HUES48 (cell line): ENCODE measurements around the gene TET2.

ENCODE experiments used
- H3K27ac ChIP-seq: one replicate; pipeline ENCODE4 v1.7.0; 2013; ENCODE audit warnings: low read depth, low read length, inconsistent platforms
- H3K27me3 ChIP-seq: 2 replicates; pipeline ENCODE4 v1.6.1; 2013; ENCODE audit warnings: mild to moderate bottlenecking, low read length; ENCODE audit not compliant: control insufficient read depth, insufficient read depth
- H3K36me3 ChIP-seq: 2 replicates; pipeline ENCODE4 v1.6.1; 2013; ENCODE audit warnings: low read length; ENCODE audit not compliant: control insufficient read depth, insufficient read depth
- H3K4me1 ChIP-seq: 2 replicates; pipeline ENCODE4 v1.6.1; 2013; ENCODE audit warnings: mild to moderate bottlenecking, low read length; ENCODE audit not compliant: control insufficient read depth, insufficient read depth
- H3K4me3 ChIP-seq: 2 replicates; pipeline ENCODE4 v1.5.1; 2013; ENCODE audit warnings: mild to moderate bottlenecking, low read depth, low read length
- H3K9ac ChIP-seq: 2 replicates; pipeline ENCODE4 v1.6.1; 2013; ENCODE audit warnings: mild to moderate bottlenecking, low read depth, low read length, moderate library complexity
- H3K9me3 ChIP-seq: 2 replicates; pipeline ENCODE4 v1.6.1; 2013; ENCODE audit warnings: low read length; ENCODE audit not compliant: control insufficient read depth, insufficient read depth

TET2 gene

DNA sequence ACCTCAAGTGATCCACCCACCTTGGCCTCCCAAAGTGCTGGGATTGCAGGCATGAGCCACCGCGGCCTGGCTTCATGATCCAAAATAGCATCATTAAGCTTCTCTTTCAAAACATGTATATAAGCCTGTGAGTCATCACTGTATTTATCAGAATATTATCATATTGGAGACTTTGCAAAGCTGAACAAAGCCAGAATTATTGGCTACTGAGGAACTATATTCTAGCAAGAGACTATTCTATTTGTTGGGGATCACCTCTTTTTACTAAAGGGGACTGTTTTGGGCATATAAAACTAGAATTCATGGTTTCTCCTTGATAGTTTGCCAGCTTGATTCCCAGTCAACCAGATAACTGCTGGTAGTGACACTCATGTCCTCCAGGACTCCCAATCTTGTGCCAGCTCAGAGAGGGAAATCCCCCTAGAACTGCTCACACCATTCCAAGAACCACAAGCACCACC lies 40.1 kb downstream of the TET2 start:
- Histone ChIP-seq H3K9me3 (no peaks in the 10 kb centered on the region), H3K27ac (no peak overlapping the region), H3K4me3 (no peak overlapping the region), H3K27me3 (no peaks in the 10 kb centered on the region), H3K36me3 (no peaks in the 10 kb centered on the region), H3K4me1 (peaks cover 4% of the 10 kb centered on the region; the same call in 1 of the 2 replicates), H3K9ac (no peak overlapping the region)

DNA sequence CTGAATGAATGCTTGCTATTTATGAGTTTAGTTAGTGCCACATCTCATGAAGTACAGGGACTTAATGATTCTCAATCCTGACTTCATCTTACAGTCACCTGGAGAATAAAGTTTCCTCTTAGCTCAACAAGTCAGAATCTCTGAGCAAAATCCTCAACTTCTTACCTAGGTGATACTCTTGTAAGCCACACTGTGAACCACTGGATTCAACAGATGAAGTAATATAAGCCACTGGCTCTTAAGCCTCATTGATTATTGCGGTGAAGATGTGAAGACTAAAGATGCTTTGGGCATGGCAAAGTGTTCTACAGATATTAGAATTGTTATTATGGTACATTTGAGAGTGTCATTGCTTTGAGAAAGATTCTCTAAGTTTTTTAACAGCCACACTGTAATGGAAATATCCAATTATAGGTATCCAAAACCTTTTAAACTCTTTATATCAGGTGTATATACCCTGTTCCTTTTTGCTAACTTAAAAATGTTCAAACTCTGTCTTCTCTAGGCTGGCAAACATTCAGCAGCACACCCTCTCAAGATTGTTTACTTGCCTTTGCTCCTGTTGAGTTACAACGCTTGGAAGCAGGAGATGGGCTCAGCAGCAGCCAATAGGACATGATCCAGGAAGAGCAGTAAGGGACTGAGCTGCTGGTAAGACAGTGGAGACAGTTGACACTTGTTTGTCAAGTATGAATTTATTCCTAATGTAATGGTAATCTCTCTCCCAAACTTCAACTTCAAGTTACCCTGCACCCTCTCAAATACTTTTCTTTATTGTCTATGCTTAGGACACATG lies 43.4 kb downstream of the TET2 start:
- no peaks in the 10 kb centered on the region for H3K27me3 ChIP-seq
- no peak overlapping the region for H3K4me3 ChIP-seq
- no peaks in the 10 kb centered on the region for H3K36me3 ChIP-seq
- H3K27ac ChIP-seq, result no peak overlapping the region
- no peak overlapping the region for H3K9ac ChIP-seq
- H3K4me1 ChIP-seq, result peaks cover 9% of the 10 kb centered on the region; the same call in 1 of the 2 replicates
- no peaks in the 10 kb centered on the region for H3K9me3 ChIP-seq

GRCh38 chr4:105191621-105192210 lies 45.0 kb downstream of the TET2 start:
- Histone ChIP-seq H3K27me3 (no peaks in the 10 kb centered on the region), H3K4me1 (peaks cover 11% of the 10 kb centered on the region; the same call in 1 of the 2 replicates), H3K9ac (no peak overlapping the region), H3K4me3 (no peak overlapping the region), H3K27ac (no peak overlapping the region), H3K36me3 (no peaks in the 10 kb centered on the region), H3K9me3 (no peaks in the 10 kb centered on the region)

DNA sequence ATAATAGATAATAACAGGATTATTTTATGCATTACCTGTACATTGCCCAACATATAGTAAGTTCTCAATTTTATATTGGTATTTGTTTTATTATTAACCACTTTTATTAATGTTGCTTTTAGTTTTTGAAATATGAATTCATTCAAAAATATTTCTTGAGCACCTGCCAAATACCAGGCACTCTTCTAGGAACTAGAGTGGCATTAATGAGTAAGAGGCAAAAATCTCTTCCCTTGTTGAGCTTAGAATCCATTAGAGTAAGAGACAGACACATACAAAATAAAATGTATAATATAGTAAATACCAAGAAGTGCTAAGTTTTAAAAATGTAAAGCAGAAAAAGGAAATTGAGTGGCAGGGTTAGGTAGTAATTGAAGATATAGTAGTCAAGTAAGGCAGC lies 45.8 kb downstream of the TET2 start:
- peaks cover 11% of the 10 kb centered on the region; the same call in 1 of the 2 replicates for H3K4me1 ChIP-seq
- H3K27ac ChIP-seq, result no peak overlapping the region
- H3K36me3 ChIP-seq, result no peaks in the 10 kb centered on the region
- no peaks in the 10 kb centered on the region for H3K9me3 ChIP-seq
- H3K4me3 ChIP-seq, result no peak overlapping the region
- H3K27me3 ChIP-seq, result no peaks in the 10 kb centered on the region
- no peak overlapping the region for H3K9ac ChIP-seq

GRCh38 chr4:105192910-105193309 lies 46.2 kb downstream of the TET2 start:
- H3K4me3 ChIP-seq, result no peak overlapping the region
- H3K4me1 ChIP-seq, result peaks cover 11% of the 10 kb centered on the region; the same call in 1 of the 2 replicates
- H3K9ac ChIP-seq, result no peak overlapping the region
- no peaks in the 10 kb centered on the region for H3K27me3 ChIP-seq
- no peaks in the 10 kb centered on the region for H3K36me3 ChIP-seq
- H3K27ac ChIP-seq, result no peak overlapping the region
- no peaks in the 10 kb centered on the region for H3K9me3 ChIP-seq

DNA sequence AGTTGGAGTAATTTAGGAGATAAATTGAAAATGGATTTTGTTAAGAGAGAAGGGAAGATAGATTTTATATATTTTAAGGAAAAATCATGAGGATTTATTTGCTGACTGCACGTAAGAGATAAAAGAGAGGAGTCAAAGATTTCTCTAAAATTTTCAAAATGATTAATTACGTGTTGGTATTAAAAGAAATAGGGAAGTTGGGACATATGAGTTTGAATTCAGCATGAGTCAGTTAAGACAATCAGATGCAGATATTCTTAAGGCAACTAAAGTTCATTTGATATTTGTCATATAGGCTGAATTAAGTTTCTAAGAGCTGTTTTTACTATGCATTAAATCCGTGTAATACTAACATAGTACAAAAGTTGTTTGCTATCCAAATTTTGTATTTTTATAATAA lies 46.9 kb downstream of the TET2 start:
- Histone ChIP-seq H3K4me1 (peaks cover 11% of the 10 kb centered on the region; the same call in 1 of the 2 replicates), H3K9ac (no peak overlapping the region), H3K36me3 (no peaks in the 10 kb centered on the region), H3K27me3 (no peaks in the 10 kb centered on the region), H3K4me3 (no peak overlapping the region), H3K9me3 (no peaks in the 10 kb centered on the region), H3K27ac (no peak overlapping the region)

- Histone ChIP-seq H3K27me3 (no peaks in the 10 kb centered on the region), H3K9ac (no peak overlapping the region), H3K36me3 (no peaks in the 10 kb centered on the region), H3K27ac (no peak overlapping the region), H3K4me3 (no peak overlapping the region), H3K4me1 (peaks cover 11% of the 10 kb centered on the region; the same call in 1 of the 2 replicates), H3K9me3 (no peaks in the 10 kb centered on the region)
Measured at GRCh38 chr4:105194328-105195231, 47.9 kb downstream of the TET2 start.

GRCh38 chr4:105196523-105197145 lies 50.0 kb downstream of the TET2 start:
- no peak overlapping the region for H3K27ac ChIP-seq
- no peak overlapping the region for H3K4me3 ChIP-seq
- H3K9ac ChIP-seq, result no peak overlapping the region
- H3K27me3 ChIP-seq, result no peaks in the 10 kb centered on the region
- no peaks in the 10 kb centered on the region for H3K36me3 ChIP-seq
- no peaks in the 10 kb centered on the region for H3K9me3 ChIP-seq
- peaks cover 8% of the 10 kb centered on the region; the same call in 1 of the 2 replicates for H3K4me1 ChIP-seq

GRCh38 chr4:105197777-105198176 lies 51.1 kb downstream of the TET2 start:
- Histone ChIP-seq H3K4me3 (no peak overlapping the region), H3K36me3 (no peaks in the 10 kb centered on the region), H3K4me1 (peaks cover 5% of the 10 kb centered on the region; the same call in 1 of the 2 replicates), H3K27ac (no peak overlapping the region), H3K9ac (no peak overlapping the region), H3K9me3 (no peaks in the 10 kb centered on the region), H3K27me3 (no peaks in the 10 kb centered on the region)

GRCh38 chr4:105198541-105198940 lies 51.9 kb downstream of the TET2 start:
- H3K9ac ChIP-seq, result no peak overlapping the region
- no peak overlapping the region for H3K27ac ChIP-seq
- peaks cover 5% of the 10 kb centered on the region; the same call in 1 of the 2 replicates for H3K4me1 ChIP-seq
- H3K9me3 ChIP-seq, result no peaks in the 10 kb centered on the region
- H3K4me3 ChIP-seq, result no peak overlapping the region
- H3K36me3 ChIP-seq, result no peaks in the 10 kb centered on the region
- H3K27me3 ChIP-seq, result no peaks in the 10 kb centered on the region
